SJSA1 (cell line): ENCODE results near the gene KRTAP12-4. TPM values are rescaled to one million over a fixed set of nuclear protein-coding genes. Genes with fewer than 3 reads are reported as not detected.
A peak's percentile ranks its signal among the peaks of the same experiment; 100 is the strongest.
"Not testable (repeated sequence)": the region's sequence is repeated elsewhere in the genome, so short reads cannot be mapped to it uniquely, and the experiment has no call there.

Experiments used
- DNase-seq, 2 experiments: peaks; one replicate each; pipeline ENCODE4 v3.0.0-alpha.2; 2015 to 2020; ENCODE audit warnings: low spot score in 2 of 2, low read depth in 1 of 2
- H3K27ac ChIP-seq: fragments of 250-450 bp; sonication (Bioruptor Pico); 2 replicates; pipeline ENCODE4 v1.5.1; 2020; ENCODE audit warnings: mild to moderate bottlenecking, moderate library complexity
- H3K27me3 ChIP-seq: fragments of 250-450 bp; sonication (Bioruptor Pico); replicated peaks from 2 replicates; pipeline ENCODE4 v1.5.1; 2020; ENCODE audit warnings: mild to moderate bottlenecking, moderate library complexity
- H3K36me3 ChIP-seq: fragments of 250-450 bp; sonication (Bioruptor Pico); 2 replicates; pipeline ENCODE4 v1.5.1; 2020; ENCODE audit warnings: mild to moderate bottlenecking
- H3K4me1 ChIP-seq: fragments of 250-450 bp; sonication (Bioruptor Pico); replicated peaks from 2 replicates; pipeline ENCODE4 v1.6.1; 2021; ENCODE audit warnings: mild to moderate bottlenecking
- H3K4me3 ChIP-seq: fragments of 250-450 bp; sonication (Bioruptor Pico); 2 replicates; pipeline ENCODE4 v1.5.1; 2020; ENCODE audit warnings: mild to moderate bottlenecking
- H3K9me3 ChIP-seq: fragments of 250-450 bp; sonication (Bioruptor Pico); replicated peaks from 2 replicates; pipeline ENCODE4 v1.5.1; 2020; ENCODE audit warnings: mild to moderate bottlenecking
- total RNA-seq: library from RNA; depleted of rRNA; stranded (reverse); fragments of >200 nt; shearing (Covaris generic); gene quantifications from 2 replicates; pipeline ENCODE4 v1.2.3, GENCODE V29; 2014; rRNA removed

The KRTAP12-4 gene
- total RNA-seq, result not detected in 2 replicates

- Histone ChIP-seq H3K36me3 (no peaks in the 10 kb centered on the region), H3K27me3 (no peaks in the 10 kb centered on the region; the same call in none of the 2 replicates), H3K4me3 (no peak within 1 kb of the TSS), H3K9me3 (0 out of 2 replicates have a peak, but pooled peaks cover 4% of the 10 kb centered on the region), H3K27ac (no peak within 1 kb of the TSS), H3K4me1 (no peaks in the 10 kb centered on the region; the same call in 1 of the 2 replicates)
- DNase-seq, result no peak
Observed at GRCh38 chr21:44654576-44655175, at the start of gene KRTAP12-4. Gene KRTAP12-4 (minus strand): TSS chr21:44654659. CDS start chr21:44654614, 45 bp downstream.

- Histone ChIP-seq H3K9me3 (no peaks in the 10 kb centered on the region), H3K36me3 (no peaks in the 10 kb centered on the region), H3K4me1 (no peaks in the 10 kb centered on the region), H3K27me3 (peaks cover 31% of the 10 kb centered on the region), H3K27ac (no peak overlapping the region), H3K4me3 (no peak overlapping the region)
- no peak for DNase-seq
Observed at GRCh38 chr21:44703731-44704635, 49.5 kb upstream of the KRTAP12-4 start.

DNA sequence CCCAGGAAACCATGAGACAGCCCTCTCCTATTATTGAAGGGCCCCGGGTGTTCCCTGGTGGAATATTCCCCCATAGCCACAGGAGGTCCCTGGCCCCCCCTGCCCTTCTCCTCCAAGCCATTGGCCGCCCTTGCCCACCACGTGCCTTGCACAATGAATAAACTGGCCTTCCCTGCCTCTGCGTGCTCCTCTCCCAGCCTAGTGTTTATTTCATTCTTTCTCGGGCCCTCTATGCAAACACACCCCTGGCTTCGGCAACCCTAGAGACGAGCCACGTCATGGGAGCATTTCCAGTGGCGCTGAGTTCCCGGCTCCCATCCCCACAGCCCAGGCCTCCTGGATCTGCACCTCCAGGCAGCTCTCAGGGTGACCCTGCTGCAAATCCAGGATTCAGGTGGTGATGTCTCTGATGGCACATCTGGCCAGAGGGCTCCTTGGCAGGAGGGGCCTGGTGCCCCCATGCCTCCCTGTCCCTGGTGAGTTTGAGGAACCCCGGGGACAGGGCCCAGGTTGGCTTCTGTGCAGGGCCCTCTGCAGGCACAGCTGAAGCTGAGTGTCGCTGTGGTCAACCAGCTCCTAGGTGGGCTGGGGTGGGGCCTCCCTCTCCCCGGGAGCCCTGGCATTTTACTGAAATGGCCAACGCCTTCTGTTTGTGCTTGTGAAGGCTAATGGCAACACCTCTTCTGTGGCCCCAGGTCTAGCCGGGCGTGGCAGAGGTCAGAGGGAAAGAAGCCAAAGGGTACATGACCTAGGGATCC is 48.7 kb upstream of the KRTAP12-4 start:
- Histone ChIP-seq H3K9me3 (no peaks in the 10 kb centered on the region), H3K36me3 (no peaks in the 10 kb centered on the region), H3K27ac (no peak overlapping the region), H3K27me3 (peaks cover 38% of the 10 kb centered on the region), H3K4me1 (no peaks in the 10 kb centered on the region), H3K4me3 (no peak overlapping the region)
- peak; percentile 7 to 41 for DNase-seq

- Histone ChIP-seq H3K36me3 (no peaks in the 10 kb centered on the region), H3K4me1 (no peaks in the 10 kb centered on the region), H3K27me3 (peaks cover 42% of the 10 kb centered on the region), H3K9me3 (no peaks in the 10 kb centered on the region), H3K4me3 (no peak overlapping the region), H3K27ac (no peak overlapping the region)
- DNase-seq, result no peak
Observed at GRCh38 chr21:44702111-44702972, 47.9 kb upstream of the KRTAP12-4 start.

GRCh38 chr21:44701541-44701940 is 47.1 kb upstream of the KRTAP12-4 start:
- Histone ChIP-seq H3K9me3 (no peaks in the 10 kb centered on the region), H3K27me3 (peaks cover 42% of the 10 kb centered on the region), H3K27ac (no peak overlapping the region), H3K36me3 (no peaks in the 10 kb centered on the region), H3K4me1 (no peaks in the 10 kb centered on the region), H3K4me3 (no peak overlapping the region)
- no peak for DNase-seq

DNA sequence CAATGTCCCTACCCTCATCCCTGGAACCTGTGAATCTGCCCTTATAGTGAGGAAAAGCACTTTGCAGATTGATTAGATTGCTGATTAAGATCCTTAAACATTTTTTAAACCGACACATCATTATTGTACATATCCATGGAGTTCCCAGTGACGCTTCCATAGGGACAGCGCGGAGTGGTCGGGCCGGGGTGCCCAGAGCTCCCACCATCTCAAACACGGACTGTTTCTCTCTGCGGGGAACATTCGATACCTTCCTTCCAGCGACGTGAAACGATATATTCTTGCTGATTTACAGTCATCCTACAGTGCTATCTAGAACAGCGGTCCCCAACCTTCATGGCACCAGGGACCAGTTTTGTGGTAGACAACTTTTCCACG is 46.6 kb upstream of the KRTAP12-4 start:
- no peak for DNase-seq
- Histone ChIP-seq H3K4me1 (no peaks in the 10 kb centered on the region), H3K36me3 (no peaks in the 10 kb centered on the region), H3K9me3 (no peaks in the 10 kb centered on the region), H3K4me3 (no peak overlapping the region), H3K27me3 (peaks cover 42% of the 10 kb centered on the region), H3K27ac (no peak overlapping the region)

DNA sequence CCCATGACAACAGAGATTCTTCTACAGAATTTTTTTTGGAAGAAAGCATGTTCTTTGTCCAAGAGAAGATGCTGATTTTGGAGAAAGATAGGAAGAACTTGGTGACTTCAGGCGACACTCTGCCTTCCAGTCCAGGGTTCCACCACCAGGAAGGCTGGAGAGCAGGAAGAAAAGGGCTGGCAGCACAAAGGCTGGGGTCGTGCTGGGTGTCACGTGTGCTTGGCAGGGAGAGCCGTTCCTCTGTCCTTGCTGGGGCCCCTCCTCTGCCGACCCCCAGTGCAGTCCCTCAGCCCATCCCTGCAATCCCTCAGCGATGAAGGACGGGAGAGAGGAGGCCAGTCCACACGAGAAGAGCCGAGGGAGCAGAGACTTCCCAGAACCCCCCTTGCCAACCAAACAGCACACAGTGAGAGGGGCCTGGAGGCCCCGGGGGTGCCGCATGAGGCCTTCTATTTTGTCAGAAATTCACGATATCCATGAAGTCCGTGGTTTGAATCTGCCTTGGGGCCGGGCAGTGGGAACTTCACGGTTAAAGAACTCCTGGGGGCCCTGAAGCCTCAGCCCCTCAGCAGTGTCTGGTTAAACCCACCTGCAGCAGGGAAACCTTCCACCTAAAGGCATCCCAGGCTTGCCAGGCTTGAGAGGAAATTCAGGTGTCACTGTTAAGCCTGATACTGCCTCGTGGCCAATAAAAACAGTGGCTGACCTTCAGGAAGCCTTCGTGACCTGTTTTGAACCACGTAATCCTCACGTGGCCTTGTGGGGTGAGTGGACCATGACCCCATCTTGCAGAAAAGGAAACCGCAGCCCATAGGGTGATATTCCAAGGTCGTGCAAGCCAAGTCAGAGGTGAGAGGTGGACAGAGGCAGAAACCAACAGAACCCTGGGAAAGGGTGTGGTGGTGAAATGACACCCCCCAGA is 45.9 kb upstream of the KRTAP12-4 start:
- DNase-seq, result no peak
- H3K27me3 ChIP-seq, result peaks cover 42% of the 10 kb centered on the region

GRCh38 chr21:44699502-44700001 is 45.1 kb upstream of the KRTAP12-4 start:
- no peak for DNase-seq
- Histone ChIP-seq H3K27ac (no peak overlapping the region), H3K27me3 (peaks cover 42% of the 10 kb centered on the region)

More for the DNA sequence above, 45.9 kb upstream of the KRTAP12-4 start:
- Histone ChIP-seq H3K9me3 (no peaks in the 10 kb centered on the region), H3K36me3 (no peaks in the 10 kb centered on the region), H3K27ac (no peak overlapping the region), H3K4me1 (no peaks in the 10 kb centered on the region), H3K4me3 (no peak overlapping the region)

GRCh38 chr21:44697811-44698734 is 43.6 kb upstream of the KRTAP12-4 start:
- DNase-seq, result no peak
- Histone ChIP-seq H3K27ac (no peak overlapping the region), H3K9me3 (peaks cover 4% of the 10 kb centered on the region; the same call in 1 of the 2 replicates), H3K36me3 (no peaks in the 10 kb centered on the region), H3K4me1 (no peaks in the 10 kb centered on the region), H3K27me3 (peaks cover 34% of the 10 kb centered on the region), H3K4me3 (no peak overlapping the region)

More at GRCh38 chr21:44699502-44700001, 45.1 kb upstream of the KRTAP12-4 start:
- no peaks in the 10 kb centered on the region for H3K36me3 ChIP-seq
- H3K4me3 ChIP-seq, result no peak overlapping the region
- no peaks in the 10 kb centered on the region; the same call in 1 of the 2 replicates for H3K9me3 ChIP-seq
- H3K4me1 ChIP-seq, result no peaks in the 10 kb centered on the region

DNA sequence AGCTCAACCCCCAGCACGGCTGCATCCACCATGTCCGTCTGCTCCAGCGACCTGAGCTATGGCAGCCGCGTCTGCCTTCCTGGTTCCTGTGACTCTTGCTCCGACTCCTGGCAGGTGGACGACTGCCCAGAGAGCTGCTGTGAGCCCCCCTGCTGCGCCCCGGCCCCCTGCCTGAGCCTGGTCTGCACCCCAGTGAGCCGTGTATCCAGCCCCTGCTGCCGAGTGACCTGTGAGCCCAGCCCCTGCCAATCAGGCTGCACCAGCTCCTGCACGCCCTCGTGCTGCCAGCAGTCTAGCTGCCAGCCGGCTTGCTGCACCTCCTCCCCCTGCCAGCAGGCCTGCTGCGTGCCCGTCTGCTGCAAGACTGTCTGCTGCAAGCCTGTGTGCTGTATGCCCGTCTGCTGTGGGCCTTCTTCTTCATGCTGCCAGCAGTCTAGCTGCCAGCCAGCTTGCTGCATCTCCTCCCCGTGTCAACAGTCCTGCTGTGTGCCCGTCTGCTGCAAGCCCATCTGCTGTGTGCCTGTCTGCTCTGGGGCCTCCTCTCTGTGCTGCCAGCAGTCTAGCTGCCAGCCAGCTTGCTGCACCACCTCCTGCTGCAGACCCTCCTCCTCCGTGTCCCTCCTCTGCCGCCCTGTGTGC is 42.8 kb upstream of the KRTAP12-4 start, which contains the start of gene KRTAP10-12:
TSS of gene KRTAP10-12 (plus strand) at position 1 of the 639 bp plus-strand sequence. CDS start at position 31, 30 bp downstream.
- not testable (repeated sequence) for H3K4me3 ChIP-seq, H3K4me1 ChIP-seq, H3K36me3 ChIP-seq, H3K27ac ChIP-seq, H3K9me3 ChIP-seq, DNase-seq
- H3K27me3 ChIP-seq, result peaks cover 34% of the 10 kb centered on the region

DNA sequence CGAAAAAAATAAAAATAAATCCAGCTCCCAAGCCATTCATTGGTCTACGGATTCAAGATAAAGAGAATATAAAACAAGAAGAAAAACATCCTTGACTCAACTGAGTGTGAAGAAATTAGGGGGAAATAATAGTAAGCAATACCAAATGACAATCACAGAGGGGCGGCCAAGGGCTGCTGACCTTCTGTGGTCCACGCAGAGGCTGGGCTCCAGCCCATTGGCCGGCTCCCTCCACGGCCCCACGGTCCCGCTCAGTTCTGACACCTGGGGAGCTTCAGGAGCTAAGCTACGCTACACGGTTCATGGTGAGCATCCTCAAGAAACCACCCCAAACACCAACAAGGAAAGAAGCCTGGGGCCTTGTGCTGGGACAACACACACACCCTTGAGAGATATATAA is 42.1 kb upstream of the KRTAP12-4 start:
- peaks cover 31% of the 10 kb centered on the region for H3K27me3 ChIP-seq
- H3K4me1 ChIP-seq, result no peaks in the 10 kb centered on the region
- no peak overlapping the region for H3K27ac ChIP-seq
- H3K36me3 ChIP-seq, result no peaks in the 10 kb centered on the region
- DNase-seq, result no peak
- no peak overlapping the region for H3K4me3 ChIP-seq
- H3K9me3 ChIP-seq, result peaks cover 4% of the 10 kb centered on the region; the same call in 1 of the 2 replicates
